Astrocyte of the cerebellum (primary cell): Measurements from ENCODE around the gene DMD.
"Not testable (repeated sequence)": the region's sequence is repeated elsewhere in the genome, so short reads cannot be mapped to it uniquely, and the experiment has no call there.

ENCODE experiments used
- DNase-seq: peaks from one replicate; pipeline ENCODE4 v3.0.0-alpha.2; 2011; ENCODE audit warnings: low read depth
- H3K4me3 ChIP-seq: 2 replicates; pipeline ENCODE4 v1.5.1; 2011; ENCODE audit warnings: mild to moderate bottlenecking, low read depth, low read length, moderate library complexity
- CTCF ChIP-seq: IDR thresholded peaks from 2 replicates; pipeline ENCODE4 v1.5.1; 2012; ENCODE audit warnings: low read length, low read depth, moderate library complexity, mild to moderate bottlenecking; ENCODE audit errors: missing control alignments
- in situ Hi-C: cut with HindIII; loops from 2 replicates; pipeline ENCODE4 v1.10.0; 2017; ENCODE audit warnings: low sequenced_read_pairs

Gene DMD

GRCh38 chrX:31969714-31970113 is 1241.6 kb downstream of the DMD start:
- no peak overlapping the region for H3K4me3 ChIP-seq
- TF ChIP-seq CTCF, result no peak
- DNase-seq, result no peak
- in situ Hi-C loops, result no loop called here

- no peak for TF ChIP-seq CTCF
- DNase-seq, result no peak
- no peak overlapping the region for H3K4me3 ChIP-seq
- in situ Hi-C loops, result no loop called here
Measured at GRCh38 chrX:31962256-31962655, 1249.1 kb downstream of the DMD start.

GRCh38 chrX:31934842-31935370 is 1276.4 kb downstream of the DMD start:
- in situ Hi-C loops, result no loop called here
- no peak for TF ChIP-seq CTCF
- no peak for DNase-seq
- no peak overlapping the region for H3K4me3 ChIP-seq

- no peak overlapping the region for H3K4me3 ChIP-seq
- in situ Hi-C loops, result no loop called here
- no peak for TF ChIP-seq CTCF
- DNase-seq, result no peak
Measured at GRCh38 chrX:31934015-31934414, 1277.3 kb downstream of the DMD start.

GRCh38 chrX:31932769-31933168 is 1278.6 kb downstream of the DMD start:
- H3K4me3 ChIP-seq, result no peak overlapping the region
- in situ Hi-C loops, result no loop called here
- no peak for DNase-seq
- no peak for TF ChIP-seq CTCF

- DNase-seq, in situ Hi-C loops, H3K4me3 ChIP-seq: not testable (repeated sequence)
Measured at GRCh38 chrX:31932320-31932719, 1279.0 kb downstream of the DMD start.

GRCh38 chrX:31931225-31931624 is 1280.1 kb downstream of the DMD start:
- in situ Hi-C loops, result no loop called here
- no peak for TF ChIP-seq CTCF
- peak; percentile 12 for DNase-seq
- no peak overlapping the region for H3K4me3 ChIP-seq
